Measurements from ENCODE around the gene SLC1A5.

Gene SLC1A5

GRCh38 chr19:46798713-46799112, 10.3 kb upstream of the SLC1A5 start:
- Histone ChIP-seq H4K20me1 (ENCODE audit: insufficient read depth, low read length) (no peaks in the 10 kb centered on the region), H2AFZ (ENCODE audit: low read length) (no peak overlapping the region)

GRCh38 chr19:46797881-46798280, 9.5 kb upstream of the SLC1A5 start:
- no peaks in the 10 kb centered on the region for H3K9me2 ChIP-seq (replicated peaks; ENCODE audit: insufficient read depth, low read length)
- no peaks in the 10 kb centered on the region for H3K4me1 ChIP-seq (ENCODE audit: low read length)
- H4K20me1 ChIP-seq (ENCODE audit: insufficient read depth, low read length), result no peaks in the 10 kb centered on the region
- no peaks in the 10 kb centered on the region for H3K9me3 ChIP-seq (replicated peaks; ENCODE audit: insufficient read depth, low read length)
- no peak for TF ChIP-seq CTCF (IDR thresholded peaks at IDR 0.05; ENCODE audit: low read length)
- TF ChIP-seq EZH2 (optimal IDR thresholded peaks at IDR 0.05; ENCODE audit: low read depth, low read length), result no peak
- H3K4me3 ChIP-seq (ENCODE audit: low read length), result no peak overlapping the region
- no peaks in the 10 kb centered on the region for H3K79me2 ChIP-seq (ENCODE audit: low read length)
- H3K9ac ChIP-seq (ENCODE audit: low read length), result no peak overlapping the region
- no peak overlapping the region for H3K27ac ChIP-seq (ENCODE audit: low read length)
- H3K27me3 ChIP-seq (replicated peaks; ENCODE audit: insufficient read depth, low read length), result no peaks in the 10 kb centered on the region
- H3K4me2 ChIP-seq (ENCODE audit: low read depth, low read length), result no peak overlapping the region
- no peaks in the 10 kb centered on the region for H3F3A ChIP-seq (ENCODE audit: insufficient read depth, low read length)
- no peak for DNase-seq
- H3K36me3 ChIP-seq (replicated peaks; ENCODE audit: insufficient read depth, low read length), result no peaks in the 10 kb centered on the region
- H2AFZ ChIP-seq (ENCODE audit: low read length), result no peak overlapping the region

More at GRCh38 chr19:46798713-46799112, 10.3 kb upstream of the SLC1A5 start:
- H3F3A ChIP-seq (ENCODE audit: insufficient read depth, low read length), result no peaks in the 10 kb centered on the region
- no peak for DNase-seq
- no peaks in the 10 kb centered on the region for H3K9me3 ChIP-seq (replicated peaks; ENCODE audit: insufficient read depth, low read length)
- H3K9me2 ChIP-seq (replicated peaks; ENCODE audit: insufficient read depth, low read length), result no peaks in the 10 kb centered on the region
- H3K36me3 ChIP-seq (replicated peaks; ENCODE audit: insufficient read depth, low read length), result no peaks in the 10 kb centered on the region
- H3K4me3 ChIP-seq (ENCODE audit: low read length), result no peak overlapping the region
- H3K27me3 ChIP-seq (replicated peaks; ENCODE audit: insufficient read depth, low read length), result no peaks in the 10 kb centered on the region
- no peak overlapping the region for H3K9ac ChIP-seq (ENCODE audit: low read length)
- H3K4me2 ChIP-seq (ENCODE audit: low read depth, low read length), result no peak overlapping the region
- no peaks in the 10 kb centered on the region for H3K4me1 ChIP-seq (ENCODE audit: low read length)
- no peak overlapping the region for H3K27ac ChIP-seq (ENCODE audit: low read length)
- no peaks in the 10 kb centered on the region for H3K79me2 ChIP-seq (ENCODE audit: low read length)
- TF ChIP-seq CTCF (IDR thresholded peaks at IDR 0.05; ENCODE audit: low read length), result no peak
- TF ChIP-seq EZH2 (optimal IDR thresholded peaks at IDR 0.05; ENCODE audit: low read depth, low read length), result no peak
- TF ChIP-seq EZH2phosphoT487 (IDR thresholded peaks at IDR 0.05; ENCODE audit: low read length), result no peak

- Histone ChIP-seq H3K79me2 (ENCODE audit: low read length) (peaks cover 15% of the 10 kb centered on the region), H2AFZ (ENCODE audit: low read length) (no peak overlapping the region), H3K9me2 (replicated peaks; ENCODE audit: insufficient read depth, low read length) (no peaks in the 10 kb centered on the region), H4K20me1 (ENCODE audit: insufficient read depth, low read length) (no peaks in the 10 kb centered on the region), H3K9ac (ENCODE audit: low read length) (no peak overlapping the region), H3K4me2 (ENCODE audit: low read depth, low read length) (no peak overlapping the region), H3K4me1 (ENCODE audit: low read length) (no peaks in the 10 kb centered on the region), H3K4me3 (ENCODE audit: low read length) (no peak overlapping the region), H3K27ac (ENCODE audit: low read length) (no peak overlapping the region), H3K27me3 (replicated peaks; ENCODE audit: insufficient read depth, low read length) (no peaks in the 10 kb centered on the region), H3F3A (ENCODE audit: insufficient read depth, low read length) (peaks cover 9% of the 10 kb centered on the region), H3K9me3 (replicated peaks; ENCODE audit: insufficient read depth, low read length) (no peaks in the 10 kb centered on the region), H3K36me3 (replicated peaks; ENCODE audit: insufficient read depth, low read length) (no peaks in the 10 kb centered on the region)
- TF ChIP-seq EZH2phosphoT487 (IDR thresholded peaks at IDR 0.05; ENCODE audit: low read length), result no peak
- no peak for TF ChIP-seq EZH2 (optimal IDR thresholded peaks at IDR 0.05; ENCODE audit: low read depth, low read length)
- TF ChIP-seq CTCF (IDR thresholded peaks at IDR 0.05; ENCODE audit: low read length), result no peak
- DNase-seq, result no peak
These were observed 3.5 kb upstream of the SLC1A5 start for GRCh38 chr19:46791944-46792343.

Data from MM.1S (cell line).